B cell (primary cell): ENCODE measurements around the gene ARHGAP45. TPM values are rescaled to one million over a fixed set of nuclear protein-coding genes. Genes with fewer than 3 reads are reported as not detected.

ENCODE experiments used
- ATAC-seq: fragments of 200-7000 bp; cut with Tn5 transposase; one replicate; pipeline ENCODE4 v1.10.0; 2021; ENCODE audit warnings: low read depth, mild to moderate bottlenecking, moderate number of reproducible peaks, moderate library complexity
- CTCF ChIA-PET: fragments of 350-600 bp; sonication (Branson Sonifier 250); formaldehyde crosslinking; loops from one replicate; lab custom pipeline; 2021; ENCODE audit warnings: antibody characterized with exemption, inconsistent platforms; lab: Charles Lee
- POLR2A ChIA-PET: fragments of 350-600 bp; sonication (Branson Sonifier 250); formaldehyde crosslinking; loops from one replicate; lab custom pipeline; 2021; ENCODE audit warnings: antibody characterized with exemption; lab: Charles Lee
- DNase-seq: peaks from one replicate; pipeline ENCODE4 v3.0.0; 2013
- H2AFZ ChIP-seq: 2 replicates; pipeline ENCODE4 v1.6.1; 2012; ENCODE audit warnings: mild to moderate bottlenecking, low read depth, low read length; ENCODE audit not compliant: insufficient read depth, poor library complexity, severe bottlenecking
- H3K27ac ChIP-seq, 2 donors: 1 replicate in 1 of 2; 2 replicates in 1 of 2; pipeline ENCODE4 v1.5.1; 2012 to 2013; ENCODE audit warnings: low read length in 2 of 2, mild to moderate bottlenecking in 2 of 2, moderate library complexity in 1 of 2
- H3K27me3 ChIP-seq, 4 experiments: fragments of 200-600 bp in 1 of 4; sonication (generic) in 1 of 4; replicated peaks in 1 of 4; 1 replicate in 2 of 4; 2 replicates in 2 of 4; pipeline versions ENCODE4 v1.6.1 to v1.7.0; 2013 to 2016; ENCODE audit warnings: low read length in 3 of 4, mild to moderate bottlenecking in 2 of 4, mixed read lengths in 1 of 4, moderate library complexity in 1 of 4; ENCODE audit not compliant: insufficient read depth in 4 of 4, control insufficient read depth in 3 of 4; ENCODE audit errors: control extremely low read depth in 1 of 4
- H3K36me3 ChIP-seq, 2 experiments: replicated peaks in 1 of 2; 1 replicate in 1 of 2; 2 replicates in 1 of 2; pipeline versions ENCODE4 v1.6.1 to v1.7.1; 2013; ENCODE audit warnings: low read length in 1 of 2; ENCODE audit not compliant: insufficient read depth in 2 of 2, control insufficient read depth in 1 of 2; ENCODE audit errors: control extremely low read depth in 1 of 2, extremely low read depth in 1 of 2
- H3K4me1 ChIP-seq, 2 donors: fragments of 200-600 bp in 1 of 2; sonication (generic) in 1 of 2; 1 replicate in 1 of 2; 2 replicates in 1 of 2; pipeline versions ENCODE4 v1.5.1 to v1.6.1; 2013 to 2017; ENCODE audit warnings: low read length in 2 of 2; ENCODE audit not compliant: control insufficient read depth in 2 of 2, insufficient read depth in 2 of 2
- H3K4me2 ChIP-seq: replicated peaks from 2 replicates; pipeline ENCODE3; 2012; ENCODE audit warnings: mild to moderate bottlenecking, low read depth, low read length; ENCODE audit not compliant: poor library complexity, severe bottlenecking
- H3K4me3 ChIP-seq, 5 experiments: fragments of 200-600 bp in 1 of 5; sonication (generic) in 1 of 5; 1 replicate in 3 of 5; 2 replicates in 2 of 5; pipeline versions ENCODE4 v1.5.1 to v1.7.0; 2011 to 2016; ENCODE audit warnings: low read length in 4 of 5, mild to moderate bottlenecking in 4 of 5, low read depth in 2 of 5, control low read depth in 1 of 5, moderate library complexity in 1 of 5; ENCODE audit not compliant: insufficient read depth in 1 of 5; ENCODE audit errors: control extremely low read depth in 1 of 5, extremely low read depth in 1 of 5
- H3K79me2 ChIP-seq: fragments of 200-600 bp; sonication (generic); one replicate; pipeline ENCODE4 v1.6.0; 2016; ENCODE audit warnings: low read length; ENCODE audit not compliant: control insufficient read depth, insufficient read depth
- H3K9ac ChIP-seq: fragments of 200-600 bp; sonication (generic); 2 replicates; pipeline ENCODE4 v1.6.1; 2017; ENCODE audit warnings: mild to moderate bottlenecking, low read length, moderate library complexity
- H3K9me3 ChIP-seq, 3 donors: one replicate each; pipeline versions ENCODE4 v1.6.1 to v1.7.1; 2013; ENCODE audit warnings: low read length in 2 of 3; ENCODE audit not compliant: control insufficient read depth in 2 of 3, insufficient read depth in 1 of 3; ENCODE audit errors: control extremely low read depth in 1 of 3
- H4K20me1 ChIP-seq: 2 replicates; pipeline ENCODE4 v1.6.0; 2012; ENCODE audit warnings: mild to moderate bottlenecking, low read length; ENCODE audit not compliant: insufficient read depth, control insufficient read depth, poor library complexity, severe bottlenecking
- H3K27ac Mint-ChIP-seq: one replicate; pipeline ENCODE4 v1.8.0; 2021; ENCODE audit warnings: mixed read lengths
- H3K27me3 Mint-ChIP-seq: one replicate; pipeline ENCODE4 v1.8.0; 2021; ENCODE audit warnings: mixed read lengths
- H3K4me1 Mint-ChIP-seq: one replicate; pipeline ENCODE4 v1.8.0; 2021; ENCODE audit warnings: mixed read lengths
- H3K4me3 Mint-ChIP-seq: one replicate; pipeline ENCODE4 v1.8.0; 2021; ENCODE audit warnings: mixed read lengths
- H3K9me3 Mint-ChIP-seq: one replicate; pipeline ENCODE4 v1.8.0; 2022; ENCODE audit warnings: mixed read lengths; ENCODE audit not compliant: insufficient read depth
- CTCF ChIP-seq: fragments of 200-600 bp; IDR thresholded peaks from one replicate; pipeline ENCODE4 v1.8.0; 2022; ENCODE audit warnings: antibody characterized with exemption, mild to moderate bottlenecking
- EZH2 ChIP-seq: IDR thresholded peaks from 2 replicates; pipeline ENCODE4 v1.6.1; 2012; ENCODE audit warnings: borderline replicate concordance, low read depth, mild to moderate bottlenecking, moderate library complexity, low read length; ENCODE audit not compliant: insufficient read depth, poor library complexity, severe bottlenecking
- WGBS: methylation state at CpG from one replicate; pipeline ENCODE4 v1.1.5; 2013; ENCODE audit warnings: missing lambda C conversion rate; ENCODE audit not compliant: insufficient coverage; 5-methylcytosine and 5-hydroxymethylcytosine counted together
- intact Hi-C: fragments of 100-400 bp; cut with micrococcal nuclease; formaldehyde crosslinking; loops from one replicate; pipeline ENCODE4 v1.10.0; 2022
- polyA plus RNA-seq: library from polyadenylated mRNA; depleted of rRNA; stranded (reverse); fragments of >200 nt; gene quantifications from 2 replicates; pipeline ENCODE4 v1.2.3, GENCODE V29; 2012
- total RNA-seq, 2 donors: library from RNA; stranded (reverse); fragments of 120-200 nt in 1 of 2; gene quantifications; 1 replicate in 1 of 2; 2 replicates in 1 of 2; pipeline versions ENCODE4 v1.2.3 to v1.2.4, GENCODE V29; 2013 to 2022

ARHGAP45 gene
- total and polyA plus RNA-seq, 2 donors (not counting 1 experiment from before 2014, with no cell fraction given): 488 to 490 TPM

GRCh38 chr19:1108291-1109031 is 41.5 kb downstream of the ARHGAP45 start:
- POLR2A ChIA-PET: interaction anchor here (0.6 kb wide), 1 partner anchor 18 kb away, joined by 6 read pairs; no protein-coding TSS in a partner anchor

More at GRCh38 chr19:1108291-1109031, 41.5 kb downstream of the ARHGAP45 start:
- intact Hi-C loops: no loop called here
- H3K4me1 Mint-ChIP-seq: peaks cover 13% of the 10 kb centered on the region
- Histone ChIP-seq H3K4me1 (peaks cover 6 to 36% of the 10 kb centered on the region in 2 donors), H3K36me3 (peaks cover 0 to 37% of the 10 kb centered on the region in 2 experiments), H3K4me3 (no peak overlapping the region), H3K9me3 (no peaks in the 10 kb centered on the region), H3K27me3 (no peaks in the 10 kb centered on the region), H4K20me1 (peaks cover 47% of the 10 kb centered on the region), H3K79me2 (peaks cover 20% of the 10 kb centered on the region), H3K27ac (no peak overlapping the region), H3K9ac (no peak overlapping the region), H2AFZ (no peak overlapping the region), H3K4me2 (no peak overlapping the region)
- no peak for TF ChIP-seq CTCF
- TF ChIP-seq EZH2: no peak
- H3K27me3 Mint-ChIP-seq: no peaks in the 10 kb centered on the region
- no peak overlapping the region for H3K27ac Mint-ChIP-seq
- 95% methylated on average over 65 of the region's 89 CpGs for WGBS
- no peak for ATAC-seq
- peak; percentile 55 for DNase-seq
- H3K4me3 Mint-ChIP-seq: no peak overlapping the region
- no peaks in the 10 kb centered on the region for H3K9me3 Mint-ChIP-seq
- CTCF ChIA-PET: interaction anchor here (0.5 kb wide), 1 partner anchor 60 kb away, joined by 3 read pairs; no protein-coding TSS in a partner anchor
